ENCODE results near the gene FLVCR1.
"Not testable (repeated sequence)": the region's sequence is repeated elsewhere in the genome, so short reads cannot be mapped to it uniquely, and the experiment has no call there.

Gene FLVCR1

GRCh38 chr1:212857992-212858460, at the start of gene FLVCR1:
Gene FLVCR1 (plus strand): TSS chr1:212858275. CDS start chr1:212858453, 178 bp downstream.
- peak; percentile 92 for DNase-seq

GRCh38 chr1:212814537-212815334, 43.3 kb upstream of the FLVCR1 start:
- DNase-seq: no peak

- no peak for DNase-seq
Observed at GRCh38 chr1:212816567-212817278, 41.4 kb upstream of the FLVCR1 start.

GRCh38 chr1:212819726-212820125, 38.3 kb upstream of the FLVCR1 start:
- no peak for DNase-seq

- DNase-seq: no peak
Observed at GRCh38 chr1:212820969-212821368, 37.1 kb upstream of the FLVCR1 start.

GRCh38 chr1:212822956-212823355, 35.1 kb upstream of the FLVCR1 start:
- no peak for DNase-seq

GRCh38 chr1:212824201-212824600, 33.9 kb upstream of the FLVCR1 start:
- DNase-seq: no peak

GRCh38 chr1:212825798-212826452, 32.1 kb upstream of the FLVCR1 start:
- no peak for DNase-seq

- DNase-seq: no peak
Observed at GRCh38 chr1:212827171-212827776, 30.8 kb upstream of the FLVCR1 start.

GRCh38 chr1:212827831-212828278, 30.2 kb upstream of the FLVCR1 start:
- no peak for DNase-seq

- DNase-seq: no peak
Observed at GRCh38 chr1:212828395-212828794, 29.7 kb upstream of the FLVCR1 start.

GRCh38 chr1:212833211-212834207, 24.6 kb upstream of the FLVCR1 start:
- not testable (repeated sequence) for DNase-seq

GRCh38 chr1:212838145-212838544, 19.9 kb upstream of the FLVCR1 start:
- no peak for DNase-seq

GRCh38 chr1:212844521-212844920, 13.6 kb upstream of the FLVCR1 start:
- not testable (repeated sequence) for DNase-seq

GRCh38 chr1:212847549-212847948, 10.5 kb upstream of the FLVCR1 start, which contains the start of gene SPATA45:
Gene SPATA45 (minus strand): TSS chr1:212847649. CDS start chr1:212836149, 11,500 bp downstream.
- no peak for DNase-seq

GRCh38 chr1:212852105-212852688, 5.9 kb upstream of the FLVCR1 start:
- no peak for DNase-seq

GRCh38 chr1:212853658-212854057, 4.4 kb upstream of the FLVCR1 start:
- DNase-seq: no peak

GRCh38 chr1:212856755-212857154, 1.3 kb upstream of the FLVCR1 start:
- no peak for DNase-seq

GRCh38 chr1:212858461-212859265, 588 bp downstream of the FLVCR1 start:
- DNase-seq: no peak

All from SIG-M5 (cell line).